Measurements from ENCODE around the gene PLCH1. TPM values are rescaled to one million over a fixed set of nuclear protein-coding genes. Genes with fewer than 3 reads are reported as not detected.

PLCH1 gene
- total and polyA plus RNA-seq, 4 donors: 0.03 to 1.0 (median 0.22) TPM

- no peak for TF ChIP-seq MAX (IDR thresholded peaks at IDR 0.05)
- TF ChIP-seq GABPA (IDR thresholded peaks at IDR 0.05 in 1 of 2, conservative IDR thresholded peaks at IDR 0.05 in 1 of 2): no peak
- TF ChIP-seq SP1 (IDR thresholded peaks at IDR 0.05): no peak
- no peak for TF ChIP-seq RAD21 (IDR thresholded peaks at IDR 0.05)
- TF ChIP-seq FOXA1 (IDR thresholded peaks at IDR 0.05): no peak
- TF ChIP-seq, protein P1, sequence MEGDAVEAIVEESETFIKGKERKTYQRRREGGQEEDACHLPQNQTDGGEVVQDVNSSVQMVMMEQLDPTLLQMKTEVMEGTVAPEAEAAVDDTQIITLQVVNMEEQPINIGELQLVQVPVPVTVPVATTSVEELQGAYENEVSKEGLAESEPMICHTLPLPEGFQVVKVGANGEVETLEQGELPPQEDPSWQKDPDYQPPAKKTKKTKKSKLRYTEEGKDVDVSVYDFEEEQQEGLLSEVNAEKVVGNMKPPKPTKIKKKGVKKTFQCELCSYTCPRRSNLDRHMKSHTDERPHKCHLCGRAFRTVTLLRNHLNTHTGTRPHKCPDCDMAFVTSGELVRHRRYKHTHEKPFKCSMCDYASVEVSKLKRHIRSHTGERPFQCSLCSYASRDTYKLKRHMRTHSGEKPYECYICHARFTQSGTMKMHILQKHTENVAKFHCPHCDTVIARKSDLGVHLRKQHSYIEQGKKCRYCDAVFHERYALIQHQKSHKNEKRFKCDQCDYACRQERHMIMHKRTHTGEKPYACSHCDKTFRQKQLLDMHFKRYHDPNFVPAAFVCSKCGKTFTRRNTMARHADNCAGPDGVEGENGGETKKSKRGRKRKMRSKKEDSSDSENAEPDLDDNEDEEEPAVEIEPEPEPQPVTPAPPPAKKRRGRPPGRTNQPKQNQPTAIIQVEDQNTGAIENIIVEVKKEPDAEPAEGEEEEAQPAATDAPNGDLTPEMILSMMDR (IDR thresholded peaks at IDR 0.05; ENCODE audit: low read depth, low read length, missing input control): no peak
- TF ChIP-seq NR2F2 (IDR thresholded peaks at IDR 0.05): no peak
- TF ChIP-seq HNF4A (conservative IDR thresholded peaks at IDR 0.05): no peak
- no peak for TF ChIP-seq ATF3 (IDR thresholded peaks at IDR 0.05)
- no peak for TF ChIP-seq YY1 (IDR thresholded peaks at IDR 0.05)
- no peak for TF ChIP-seq RXRA (IDR thresholded peaks at IDR 0.05)
- TF ChIP-seq TAF1 (conservative IDR thresholded peaks at IDR 0.05): no peak
- no peak for DNase-seq (ENCODE audit: low spot score)
- Histone ChIP-seq H3K27ac (ENCODE audit: low read depth in 1 of 2, low read length in 2 of 2) (no peak overlapping the region), H3K27me3 (ENCODE audit: control insufficient read depth in 4 of 4, insufficient read depth in 4 of 4, low read length in 3 of 4) (no peaks in the 10 kb centered on the region), H3K9me3 (ENCODE audit: control insufficient read depth in 4 of 4, low read length in 3 of 4) (peaks cover 0 to 3% (median 0%) of the 10 kb centered on the region in 4 donors), H3K4me3 (ENCODE audit: low read depth in 1 of 3, low read length in 3 of 3) (no peak overlapping the region), H3K4me1 (ENCODE audit: control insufficient read depth in 4 of 4, insufficient read depth in 4 of 4, low read length in 3 of 4) (no peaks in the 10 kb centered on the region), H3K36me3 (ENCODE audit: control insufficient read depth in 4 of 4, insufficient read depth in 3 of 4, low read depth in 1 of 4, low read length in 3 of 4) (no peaks in the 10 kb centered on the region), H3K9ac (ENCODE audit: low read depth in 1 of 2, low read length in 2 of 2) (no peak overlapping the region)
Observed at GRCh38 chr3:155780291-155780690, 35.4 kb upstream of the PLCH1 start.

DNA sequence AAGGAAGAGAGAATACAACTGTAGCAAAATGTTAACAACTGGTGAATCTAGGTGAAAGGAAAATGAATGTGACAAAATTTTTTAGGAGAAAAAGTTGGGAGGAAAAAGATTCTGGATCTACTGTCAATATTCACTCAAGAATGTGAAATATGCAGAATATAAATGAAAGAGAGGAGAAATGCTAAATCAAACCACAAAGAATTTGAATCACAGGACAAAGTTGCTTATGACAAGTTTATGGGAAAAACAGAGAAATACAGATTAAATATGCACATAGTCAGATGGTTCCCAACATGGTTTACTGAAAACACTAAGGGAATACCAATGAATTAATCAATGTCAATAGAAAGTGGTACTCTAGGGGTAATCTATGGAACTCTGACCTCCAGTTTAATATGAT, 33.6 kb upstream of the PLCH1 start:
- no peaks in the 10 kb centered on the region for H3K4me1 ChIP-seq (ENCODE audit: control insufficient read depth in 4 of 4, insufficient read depth in 4 of 4, low read length in 3 of 4)
- no peak for DNase-seq (ENCODE audit: low spot score)
- peaks cover 0 to 3% (median 0%) of the 10 kb centered on the region in 4 donors for H3K9me3 ChIP-seq (ENCODE audit: control insufficient read depth in 4 of 4, low read length in 3 of 4)
- no peak overlapping the region for H3K4me3 ChIP-seq (ENCODE audit: low read depth in 1 of 3, low read length in 3 of 3)
- H3K36me3 ChIP-seq (ENCODE audit: control insufficient read depth in 4 of 4, insufficient read depth in 3 of 4, low read depth in 1 of 4, low read length in 3 of 4): peaks cover 0 to 2% (median 0%) of the 10 kb centered on the region in 4 donors
- TF ChIP-seq TAF1 (conservative IDR thresholded peaks at IDR 0.05): no peak
- TF ChIP-seq, protein P1 (IDR thresholded peaks at IDR 0.05; ENCODE audit: low read depth, low read length, missing input control): no peak
- no peak for TF ChIP-seq JUND (IDR thresholded peaks at IDR 0.05)
- TF ChIP-seq SP1 (IDR thresholded peaks at IDR 0.05): no peak
- no peak for TF ChIP-seq ATF3 (IDR thresholded peaks at IDR 0.05)
- TF ChIP-seq, protein P2, sequence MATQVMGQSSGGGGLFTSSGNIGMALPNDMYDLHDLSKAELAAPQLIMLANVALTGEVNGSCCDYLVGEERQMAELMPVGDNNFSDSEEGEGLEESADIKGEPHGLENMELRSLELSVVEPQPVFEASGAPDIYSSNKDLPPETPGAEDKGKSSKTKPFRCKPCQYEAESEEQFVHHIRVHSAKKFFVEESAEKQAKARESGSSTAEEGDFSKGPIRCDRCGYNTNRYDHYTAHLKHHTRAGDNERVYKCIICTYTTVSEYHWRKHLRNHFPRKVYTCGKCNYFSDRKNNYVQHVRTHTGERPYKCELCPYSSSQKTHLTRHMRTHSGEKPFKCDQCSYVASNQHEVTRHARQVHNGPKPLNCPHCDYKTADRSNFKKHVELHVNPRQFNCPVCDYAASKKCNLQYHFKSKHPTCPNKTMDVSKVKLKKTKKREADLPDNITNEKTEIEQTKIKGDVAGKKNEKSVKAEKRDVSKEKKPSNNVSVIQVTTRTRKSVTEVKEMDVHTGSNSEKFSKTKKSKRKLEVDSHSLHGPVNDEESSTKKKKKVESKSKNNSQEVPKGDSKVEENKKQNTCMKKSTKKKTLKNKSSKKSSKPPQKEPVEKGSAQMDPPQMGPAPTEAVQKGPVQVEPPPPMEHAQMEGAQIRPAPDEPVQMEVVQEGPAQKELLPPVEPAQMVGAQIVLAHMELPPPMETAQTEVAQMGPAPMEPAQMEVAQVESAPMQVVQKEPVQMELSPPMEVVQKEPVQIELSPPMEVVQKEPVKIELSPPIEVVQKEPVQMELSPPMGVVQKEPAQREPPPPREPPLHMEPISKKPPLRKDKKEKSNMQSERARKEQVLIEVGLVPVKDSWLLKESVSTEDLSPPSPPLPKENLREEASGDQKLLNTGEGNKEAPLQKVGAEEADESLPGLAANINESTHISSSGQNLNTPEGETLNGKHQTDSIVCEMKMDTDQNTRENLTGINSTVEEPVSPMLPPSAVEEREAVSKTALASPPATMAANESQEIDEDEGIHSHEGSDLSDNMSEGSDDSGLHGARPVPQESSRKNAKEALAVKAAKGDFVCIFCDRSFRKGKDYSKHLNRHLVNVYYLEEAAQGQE (IDR thresholded peaks at IDR 0.05): no peak
- no peak for TF ChIP-seq HNF4A (conservative IDR thresholded peaks at IDR 0.05)
- TF ChIP-seq RXRA (IDR thresholded peaks at IDR 0.05): no peak
- no peak for TF ChIP-seq RAD21 (IDR thresholded peaks at IDR 0.05)
- TF ChIP-seq YY1 (IDR thresholded peaks at IDR 0.05): no peak
- H3K27ac ChIP-seq (ENCODE audit: low read depth in 1 of 2, low read length in 2 of 2): no peak overlapping the region
- H3K27me3 ChIP-seq (ENCODE audit: control insufficient read depth in 4 of 4, insufficient read depth in 4 of 4, low read length in 3 of 4): no peaks in the 10 kb centered on the region
- H3K9ac ChIP-seq (ENCODE audit: low read depth in 1 of 2, low read length in 2 of 2): no peak overlapping the region
